A673 (cell line): ENCODE results near the gene AP1M1. TPM values are rescaled to one million over a fixed set of nuclear protein-coding genes. Genes with fewer than 3 reads are reported as not detected.

Experiments used
- BruUV-seq: library from RNA; stranded (reverse); fragments of 400-500 nt; replicated peaks from 2 replicates; lab custom pipeline; 2021; lab: Mats Ljungman, UMichigan
- CTCF ChIA-PET: fragments of 300-600 bp; sonication (Branson Sonifier 250); formaldehyde crosslinking; loops from one replicate; lab custom pipeline; 2022; ENCODE audit warnings: antibody characterized with exemption; lab: Charles Lee
- POLR2A ChIA-PET: fragments of 300-600 bp; sonication (Branson Sonifier 250); formaldehyde crosslinking; loops from one replicate; lab custom pipeline; 2022; ENCODE audit warnings: antibody characterized with exemption; ENCODE audit not compliant: low non-redundant PET; lab: Charles Lee
- DNase-seq: peaks from one replicate; pipeline ENCODE4 v3.0.0-alpha.2; 2015; ENCODE audit warnings: low spot score
- H3K27ac ChIP-seq: fragments of 200-600 bp; sonication (generic); 2 replicates; pipeline ENCODE4 v1.5.1; 2016; ENCODE audit warnings: mixed run types, low read depth, mild to moderate bottlenecking, mixed read lengths, antibody characterized with exemption, low read length; ENCODE audit not compliant: poor library complexity, severe bottlenecking
- H3K27me3 ChIP-seq: fragments of 200-600 bp; sonication (generic); replicated peaks from 2 replicates; pipeline ENCODE4 v1.6.1; 2017; ENCODE audit warnings: mixed run types, low read depth, mild to moderate bottlenecking, mixed read lengths, antibody characterized with exemption, low read length; ENCODE audit not compliant: insufficient read depth, poor library complexity
- H3K36me3 ChIP-seq: fragments of 200-600 bp; sonication (generic); 2 replicates; pipeline ENCODE4 v1.6.1; 2016; ENCODE audit warnings: mixed run types, mild to moderate bottlenecking, mixed read lengths, antibody characterized with exemption, low read length; ENCODE audit not compliant: insufficient read depth, poor library complexity, severe bottlenecking
- H3K4me1 ChIP-seq: fragments of 200-600 bp; sonication (generic); 2 replicates; pipeline ENCODE4 v1.6.1; 2017; ENCODE audit warnings: mixed run types, mild to moderate bottlenecking, mixed read lengths, antibody characterized with exemption, low read length; ENCODE audit not compliant: insufficient read depth, poor library complexity, severe bottlenecking
- H3K4me3 ChIP-seq: fragments of 200-600 bp; sonication (generic); 2 replicates; pipeline ENCODE4 v1.5.1; 2016; ENCODE audit warnings: low read depth, mixed run types, mild to moderate bottlenecking, mixed read lengths, low read length; ENCODE audit not compliant: poor library complexity, severe bottlenecking
- H3K9me3 ChIP-seq: fragments of 200-600 bp; sonication (generic); 2 replicates; pipeline ENCODE4 v1.6.1; 2016; ENCODE audit warnings: mixed run types, low read depth, mild to moderate bottlenecking, mixed read lengths, antibody characterized with exemption, low read length; ENCODE audit not compliant: poor library complexity, severe bottlenecking
- CTCF ChIP-seq: fragments of 300-800, 200-600 bp; sonication (generic); conservative IDR thresholded peaks from 2 replicates; pipeline ENCODE4 v1.5.1; 2017; ENCODE audit warnings: low read depth, mild to moderate bottlenecking, antibody characterized with exemption, low read length, moderate library complexity, mixed read lengths
- EZH2 ChIP-seq: fragments of 200-600 bp; sonication (generic); IDR thresholded peaks from 2 replicates; pipeline ENCODE4 v1.6.1; 2017; ENCODE audit warnings: borderline replicate concordance, low read depth, mild to moderate bottlenecking, mixed read lengths, antibody characterized with exemption, low read length; ENCODE audit not compliant: poor library complexity, severe bottlenecking
- intact Hi-C: fragments of 100-400 bp; cut with micrococcal nuclease; formaldehyde crosslinking; loops from one replicate; pipeline ENCODE4 v1.10.0; 2022; ENCODE audit not compliant: unreplicated experiment
- total RNA-seq: library from RNA; stranded (reverse); gene quantifications from 2 replicates; pipeline ENCODE4 v1.2.3, GENCODE V29; 2021

Gene AP1M1
- total RNA-seq, 1 experiment from 2014 or later, result 105 TPM

- no peak overlapping the region for H3K27ac ChIP-seq
- ChIA-PET POLR2A (no interaction called here), CTCF (no interaction called here)
- intact Hi-C loops, result no loop called here
- no peak overlapping the region for H3K4me3 ChIP-seq
- H3K4me1 ChIP-seq, result no peaks in the 10 kb centered on the region
- TF ChIP-seq CTCF, result no peak
- TF ChIP-seq EZH2, result no peak
- H3K27me3 ChIP-seq, result no peaks in the 10 kb centered on the region
- DNase-seq, result no peak
- BruUV-seq, result TSS peak; percentile 32
- H3K36me3 ChIP-seq, result peaks cover 2% of the 10 kb centered on the region
- H3K9me3 ChIP-seq, result no peaks in the 10 kb centered on the region
Observed at GRCh38 chr19:16234552-16235445, 37.1 kb downstream of the AP1M1 start.

GRCh38 chr19:16235811-16236652 lies 38.3 kb downstream of the AP1M1 start:
- DNase-seq, result no peak
- Histone ChIP-seq H3K4me3 (no peak overlapping the region), H3K9me3 (no peaks in the 10 kb centered on the region), H3K27me3 (no peaks in the 10 kb centered on the region), H3K36me3 (peaks cover 2% of the 10 kb centered on the region), H3K27ac (no peak overlapping the region), H3K4me1 (no peaks in the 10 kb centered on the region)
- intact Hi-C loops, result no loop called here
- no peak for TF ChIP-seq EZH2
- TF ChIP-seq CTCF, result no peak
- ChIA-PET CTCF (no interaction called here), POLR2A (no interaction called here)
- BruUV-seq, result no TSS peak

GRCh38 chr19:16244091-16244490 lies 46.4 kb downstream of the AP1M1 start:
- ChIA-PET CTCF (no interaction called here), POLR2A (no interaction called here)
- H3K4me1 ChIP-seq, result no peaks in the 10 kb centered on the region
- no TSS peak for BruUV-seq
- no peak overlapping the region for H3K4me3 ChIP-seq
- DNase-seq, result no peak
- no peaks in the 10 kb centered on the region for H3K27me3 ChIP-seq
- no peak for TF ChIP-seq EZH2
- TF ChIP-seq CTCF, result no peak
- no peak overlapping the region for H3K27ac ChIP-seq
- intact Hi-C loops, result no loop called here
- no peaks in the 10 kb centered on the region for H3K36me3 ChIP-seq
- H3K9me3 ChIP-seq, result no peaks in the 10 kb centered on the region
